ENCODE data around the gene PLK4.
"Not testable (repeated sequence)": the region's sequence is repeated elsewhere in the genome, so short reads cannot be mapped to it uniquely, and the experiment has no call there.

The PLK4 gene

DNA sequence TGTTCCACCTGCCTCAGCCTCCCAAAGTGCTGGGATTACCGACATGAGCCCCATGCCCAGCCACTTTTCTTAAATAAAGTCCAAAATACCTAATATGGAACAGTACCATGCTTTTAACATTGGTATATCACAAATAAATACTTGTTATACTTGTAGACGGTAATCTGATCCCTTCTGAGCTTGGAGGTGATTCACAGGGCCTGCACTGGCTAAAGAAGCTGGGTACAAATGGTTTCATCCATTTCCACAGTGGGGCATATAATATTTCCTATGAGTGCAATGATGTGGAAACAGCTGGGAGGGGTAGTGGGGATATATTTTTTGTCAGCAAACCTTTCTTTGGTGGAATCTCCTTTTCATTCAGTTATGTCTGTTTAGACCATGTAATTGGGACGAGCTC, 35.8 kb downstream of the PLK4 start:
- no peak for DNase-seq

DNA sequence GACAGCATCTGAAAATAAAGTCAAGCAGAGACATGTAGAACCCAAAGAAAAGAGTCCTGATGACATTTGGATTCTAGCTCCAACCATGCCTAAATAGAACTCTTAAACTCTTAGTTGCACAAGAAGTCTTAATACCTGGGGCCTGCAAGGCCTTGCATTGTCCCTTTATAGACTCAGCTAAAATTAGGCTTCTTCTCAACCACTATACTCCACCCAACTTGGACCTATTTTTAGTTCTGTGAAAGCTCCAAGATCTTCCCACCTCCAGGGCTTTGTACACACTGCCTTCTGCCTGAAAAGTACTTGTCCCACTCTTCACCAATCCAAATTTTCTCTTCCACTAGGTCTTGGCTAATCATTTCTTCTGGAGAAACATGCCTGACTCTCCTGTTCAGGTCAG, 36.5 kb downstream of the PLK4 start:
- DNase-seq: no peak

DNA sequence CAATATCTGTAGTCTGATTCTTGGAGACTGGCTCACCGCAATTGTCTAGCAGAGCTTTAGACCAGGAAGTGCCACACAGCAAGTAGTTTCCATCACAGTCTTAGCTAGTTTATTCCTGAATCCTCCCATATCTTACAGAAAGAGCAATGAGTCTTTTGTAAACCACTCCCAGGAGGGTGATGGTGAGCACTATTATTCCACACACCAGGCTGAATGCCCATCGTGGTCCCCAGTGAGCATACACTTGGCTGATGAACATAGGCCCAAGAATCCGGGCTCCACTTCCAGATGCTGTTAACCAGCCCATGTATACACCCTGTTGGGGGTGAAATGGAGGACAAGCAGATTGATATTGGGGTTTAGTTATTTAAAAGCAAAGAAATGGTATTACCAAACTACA, 39.8 kb downstream of the PLK4 start:
- no peak for DNase-seq

DNA sequence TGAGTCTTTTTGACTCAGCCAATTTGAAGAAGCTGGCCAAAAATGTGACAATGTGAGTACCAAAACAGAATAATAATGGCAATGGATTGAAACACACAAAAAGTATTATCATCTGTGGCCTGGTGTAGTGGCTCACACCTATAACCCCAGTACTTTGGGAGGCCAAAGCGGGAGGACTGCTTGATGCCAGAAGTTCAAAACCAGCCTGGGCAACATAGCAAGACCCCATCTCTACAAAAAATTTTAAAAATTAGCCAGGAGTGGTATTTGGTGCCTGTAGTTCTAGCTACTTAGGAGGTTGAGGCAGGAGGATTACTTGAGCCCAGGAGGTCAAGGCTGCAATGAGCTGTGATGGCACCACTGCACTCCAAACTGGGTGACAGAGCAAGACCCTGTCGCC, 41.5 kb downstream of the PLK4 start:
- DNase-seq: no peak

DNA sequence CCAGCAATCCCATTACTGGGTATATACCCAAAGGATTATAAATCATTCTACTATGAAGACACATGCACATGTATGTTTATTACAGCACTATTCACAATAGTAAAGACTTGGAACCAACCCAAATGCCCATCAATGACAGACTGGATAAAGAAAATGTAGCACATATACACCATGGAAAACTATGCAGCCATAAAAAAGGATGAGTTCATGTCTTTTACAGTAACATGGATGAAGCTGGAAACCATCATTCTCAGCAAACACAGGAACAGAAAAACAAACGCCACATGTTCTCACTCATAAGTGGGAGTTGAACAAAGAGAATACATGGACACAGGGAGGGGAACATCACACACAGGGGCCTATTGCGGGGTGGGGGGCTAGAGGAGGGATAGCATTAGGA, 45.0 kb downstream of the PLK4 start:
- not testable (repeated sequence) for DNase-seq

DNA sequence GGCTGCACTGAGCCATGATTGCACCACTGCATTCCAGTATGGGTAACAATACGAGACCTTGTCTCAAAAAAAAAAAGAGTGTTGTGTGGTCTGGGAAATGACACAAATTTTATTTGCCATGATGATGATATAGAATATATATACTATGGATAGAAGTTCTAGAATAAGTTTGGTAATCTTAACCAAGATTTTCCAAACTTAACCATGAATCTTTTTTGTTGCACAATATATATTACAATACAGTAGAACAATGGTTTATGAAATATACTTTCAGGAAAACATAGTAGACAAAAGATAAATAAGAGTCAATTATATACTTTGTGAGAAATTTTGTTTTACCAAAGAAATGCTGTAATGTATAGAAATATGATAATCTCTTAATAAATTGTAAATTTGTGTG, 49.5 kb downstream of the PLK4 start:
- DNase-seq: no peak

DNA sequence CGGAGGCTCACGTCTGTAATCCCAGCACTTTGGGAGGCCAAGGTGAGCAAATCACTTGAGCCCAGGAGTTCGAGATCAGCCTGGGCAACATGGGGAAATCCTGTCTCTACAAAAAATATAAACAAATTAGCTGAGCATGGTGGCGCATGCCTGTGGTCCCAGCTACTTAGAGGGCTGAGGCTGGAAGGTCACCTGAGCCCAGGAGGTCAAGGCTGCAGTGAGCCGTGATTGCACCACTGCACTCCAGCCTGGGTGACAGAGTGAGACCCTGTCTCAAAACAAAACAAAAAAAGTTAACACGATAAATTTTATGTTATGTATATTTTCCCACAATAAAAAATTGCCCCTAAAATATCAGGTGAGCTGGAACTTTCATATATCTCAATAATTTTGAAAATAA, 51.1 kb downstream of the PLK4 start:
- DNase-seq: not testable (repeated sequence)

DNA sequence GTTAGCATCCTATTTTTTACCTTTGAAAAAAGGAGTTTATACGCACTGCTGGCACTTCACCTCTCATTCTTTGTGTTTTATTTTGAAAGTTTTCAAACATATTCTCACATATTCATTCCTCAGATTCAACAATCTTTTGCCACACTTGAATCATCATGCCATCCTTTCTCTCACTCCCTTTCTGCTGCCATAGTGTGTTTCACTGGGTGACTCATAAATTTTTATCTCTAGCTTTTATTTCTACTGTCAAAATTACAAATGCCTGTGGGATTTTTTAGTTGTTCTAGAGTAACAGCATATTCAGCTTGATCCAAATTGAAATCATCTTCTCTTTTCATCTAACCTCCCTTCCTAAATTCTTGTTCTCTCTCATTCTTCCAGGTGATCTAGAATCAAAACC, 56.3 kb downstream of the PLK4 start:
- DNase-seq: no peak

Measured in NCI-H526 treated with DMSO at 0.1 percent for 48 hours (cell line).